ENCODE data around the gene PERCC1. TPM values are rescaled to one million over a fixed set of nuclear protein-coding genes. Genes with fewer than 3 reads are reported as not detected.

The PERCC1 gene
- total RNA-seq, result not detected

DNA sequence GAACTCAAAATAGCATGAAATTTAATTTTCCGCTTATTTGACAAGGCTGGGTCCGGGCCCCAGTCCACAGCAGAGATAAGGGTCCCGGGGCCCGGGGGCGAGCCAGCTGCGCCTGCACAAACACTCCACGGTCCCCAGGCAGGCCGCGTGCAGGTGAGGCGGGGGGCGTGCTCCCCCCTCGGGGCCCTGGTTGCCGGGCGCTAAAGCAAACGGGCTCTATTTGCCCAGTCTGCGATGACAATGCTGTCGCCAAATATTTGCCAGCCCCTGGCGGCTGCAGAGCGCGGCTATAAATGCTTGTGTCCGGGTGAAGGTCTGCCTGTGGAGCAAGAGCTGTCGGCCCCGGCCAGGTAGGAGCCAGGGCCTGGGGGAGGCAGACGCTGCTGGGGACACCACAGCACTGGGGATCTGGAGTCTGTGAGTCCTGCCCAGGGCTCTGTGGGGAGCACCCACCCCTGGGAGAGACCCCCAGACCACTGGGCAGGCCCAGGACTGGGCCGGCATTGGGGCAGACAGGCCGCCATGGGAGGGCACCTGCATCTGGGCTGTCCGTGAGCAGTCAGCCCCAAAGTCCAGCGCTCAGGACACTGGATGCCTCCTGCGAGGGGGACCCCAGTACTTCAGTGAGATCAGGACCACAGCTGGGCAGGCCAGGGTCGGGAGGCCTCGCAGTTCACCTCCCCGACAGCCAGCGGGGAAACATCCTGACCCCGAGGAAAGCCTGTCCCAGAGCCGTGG is at the start of gene PERCC1:
Gene PERCC1 (plus strand): TSS at position 320 of the 738 bp plus-strand sequence. CDS start 1,516 bp downstream, outside the sequence.
- no peak within 1 kb of the TSS for H3K4me3 ChIP-seq
- no peaks in the 10 kb centered on the region for H3K9me3 ChIP-seq
- H3K36me3 ChIP-seq, result no peaks in the 10 kb centered on the region
- no peaks in the 10 kb centered on the region for H3K27me3 ChIP-seq
- peaks cover 0 to 6% of the 10 kb centered on the region in 2 donors for H3K4me1 ChIP-seq
- no peak within 1 kb of the TSS for H3K27ac ChIP-seq
- DNase-seq (ENCODE audit: low spot score), result no peak
- TF ChIP-seq, protein P1, sequence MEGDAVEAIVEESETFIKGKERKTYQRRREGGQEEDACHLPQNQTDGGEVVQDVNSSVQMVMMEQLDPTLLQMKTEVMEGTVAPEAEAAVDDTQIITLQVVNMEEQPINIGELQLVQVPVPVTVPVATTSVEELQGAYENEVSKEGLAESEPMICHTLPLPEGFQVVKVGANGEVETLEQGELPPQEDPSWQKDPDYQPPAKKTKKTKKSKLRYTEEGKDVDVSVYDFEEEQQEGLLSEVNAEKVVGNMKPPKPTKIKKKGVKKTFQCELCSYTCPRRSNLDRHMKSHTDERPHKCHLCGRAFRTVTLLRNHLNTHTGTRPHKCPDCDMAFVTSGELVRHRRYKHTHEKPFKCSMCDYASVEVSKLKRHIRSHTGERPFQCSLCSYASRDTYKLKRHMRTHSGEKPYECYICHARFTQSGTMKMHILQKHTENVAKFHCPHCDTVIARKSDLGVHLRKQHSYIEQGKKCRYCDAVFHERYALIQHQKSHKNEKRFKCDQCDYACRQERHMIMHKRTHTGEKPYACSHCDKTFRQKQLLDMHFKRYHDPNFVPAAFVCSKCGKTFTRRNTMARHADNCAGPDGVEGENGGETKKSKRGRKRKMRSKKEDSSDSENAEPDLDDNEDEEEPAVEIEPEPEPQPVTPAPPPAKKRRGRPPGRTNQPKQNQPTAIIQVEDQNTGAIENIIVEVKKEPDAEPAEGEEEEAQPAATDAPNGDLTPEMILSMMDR (IDR thresholded peaks at IDR 0.05), result no peak

DNA sequence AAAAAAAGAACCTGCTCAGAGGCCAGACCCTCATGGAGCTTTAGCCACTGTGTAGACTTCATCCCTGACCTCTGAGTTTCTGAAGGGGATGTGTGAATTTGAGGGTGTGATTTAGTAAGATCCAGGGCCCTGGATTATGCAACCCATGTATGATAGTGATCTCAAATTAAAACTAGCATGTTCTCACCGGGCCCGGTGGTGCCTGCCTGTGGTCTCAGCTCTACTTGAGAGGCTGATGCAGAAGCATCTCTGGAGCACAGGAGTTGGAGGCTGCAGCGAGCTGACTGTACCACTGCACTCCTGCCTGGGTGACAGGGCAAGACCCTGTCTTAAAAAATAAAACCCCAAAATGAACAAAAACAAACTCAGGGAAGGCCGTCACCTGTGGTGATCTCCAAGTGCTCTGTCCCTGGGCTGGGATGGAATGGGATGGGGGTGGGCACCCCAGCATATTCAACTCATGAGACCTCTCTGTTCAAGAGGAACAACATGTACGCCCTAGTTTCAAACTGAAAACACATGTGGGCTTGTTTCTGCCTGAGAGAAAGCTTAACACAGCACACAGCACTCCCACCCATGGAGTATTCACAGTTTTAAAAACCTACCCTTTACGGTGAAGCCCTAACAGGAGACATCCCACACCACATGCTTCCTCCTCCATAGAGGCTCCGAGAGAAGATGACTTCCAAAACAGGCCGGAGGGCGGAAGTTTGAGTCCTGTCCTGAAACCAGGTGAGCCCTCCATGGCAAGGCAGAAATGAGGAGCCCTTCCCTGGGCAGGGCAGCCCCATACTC is 49.1 kb upstream of the PERCC1 start:
- TF ChIP-seq, protein P1 (IDR thresholded peaks at IDR 0.05), result no peak
- Histone ChIP-seq H3K27ac (no peak overlapping the region), H3K36me3 (peaks cover 11% of the 10 kb centered on the region), H3K4me3 (no peak overlapping the region), H3K4me1 (peaks cover 0 to 25% of the 10 kb centered on the region in 2 donors), H3K27me3 (no peaks in the 10 kb centered on the region), H3K9me3 (no peaks in the 10 kb centered on the region)
- no peak for DNase-seq (ENCODE audit: low spot score)

- no peak overlapping the region for H3K27ac ChIP-seq
- H3K36me3 ChIP-seq, result peaks cover 15% of the 10 kb centered on the region
- TF ChIP-seq, protein P1 (IDR thresholded peaks at IDR 0.05), result no peak
- no peaks in the 10 kb centered on the region for H3K9me3 ChIP-seq
- no peaks in the 10 kb centered on the region for H3K27me3 ChIP-seq
- no peak overlapping the region for H3K4me3 ChIP-seq
- peaks cover 0 to 13% of the 10 kb centered on the region in 2 donors for H3K4me1 ChIP-seq
- no peak for DNase-seq (ENCODE audit: low spot score)
These were observed 47.3 kb upstream of the PERCC1 start for GRCh38 chr16:1383556-1383955.

GRCh38 chr16:1385232-1385631 is 45.6 kb upstream of the PERCC1 start:
- H3K36me3 ChIP-seq, result peaks cover 31% of the 10 kb centered on the region

GRCh38 chr16:1387331-1387730 is 43.5 kb upstream of the PERCC1 start:
- no peak overlapping the region for H3K4me3 ChIP-seq
- no peaks in the 10 kb centered on the region for H3K27me3 ChIP-seq
- no peak for DNase-seq (ENCODE audit: low spot score)
- peaks cover 42% of the 10 kb centered on the region for H3K36me3 ChIP-seq
- no peaks in the 10 kb centered on the region for H3K4me1 ChIP-seq
- no peak overlapping the region for H3K27ac ChIP-seq
- TF ChIP-seq, protein P1 (IDR thresholded peaks at IDR 0.05), result no peak
- H3K9me3 ChIP-seq, result no peaks in the 10 kb centered on the region

More at GRCh38 chr16:1385232-1385631, 45.6 kb upstream of the PERCC1 start:
- Histone ChIP-seq H3K4me3 (no peak overlapping the region), H3K27ac (no peak overlapping the region), H3K27me3 (no peaks in the 10 kb centered on the region), H3K9me3 (no peaks in the 10 kb centered on the region), H3K4me1 (no peaks in the 10 kb centered on the region)
- TF ChIP-seq, protein P1 (IDR thresholded peaks at IDR 0.05), result no peak
- DNase-seq (ENCODE audit: low spot score), result no peak
